ENCODE data around the gene PDE3A. TPM values are rescaled to one million over a fixed set of nuclear protein-coding genes. Genes with fewer than 3 reads are reported as not detected.

PDE3A gene
- total and polyA plus RNA-seq, 2 of the 4 experiments (the other 2 are of a cell fraction) = 0.09 to 0.18 TPM

- H3K9me3 ChIP-seq (ENCODE audit: control insufficient read depth, insufficient read depth, low read length) = no peaks in the 10 kb centered on the region
- no peak overlapping the region for H3K9ac ChIP-seq (ENCODE audit: low read depth, low read length)
- H3K56ac ChIP-seq (ENCODE audit: extremely low read depth, insufficient read depth, low read length) = no peak overlapping the region
- H3K36me3 ChIP-seq (ENCODE audit: control insufficient read depth, insufficient read depth, low read length) = no peaks in the 10 kb centered on the region
- BruUV-seq (replicated peaks) = no TSS peak
- no peak overlapping the region for H2AFZ ChIP-seq (replicated peaks; ENCODE audit: low read length, poor library complexity)
- no peak overlapping the region for H2AK9ac ChIP-seq (replicated peaks; ENCODE audit: low read depth, low read length, poor library complexity)
- H2BK5ac ChIP-seq (ENCODE audit: low read depth, low read length, poor library complexity, severe bottlenecking) = no peak overlapping the region
- H4K91ac ChIP-seq (ENCODE audit: insufficient read depth, low read depth, low read length) = no peak overlapping the region
- H3K4me1 ChIP-seq (ENCODE audit: control insufficient read depth, insufficient read depth, low read length) = no peaks in the 10 kb centered on the region
- DNase-seq (no peak), ATAC-seq (ENCODE audit: low read depth) (no peak)
- no peak overlapping the region for H3K23ac ChIP-seq (ENCODE audit: low read depth, low read length)
- no peak overlapping the region for H2BK120ac ChIP-seq (ENCODE audit: low read depth, low read length)
- no peak overlapping the region for H3K4me3 ChIP-seq (ENCODE audit: insufficient read depth, low read depth, low read length)
- no peak overlapping the region for H3K4me2 ChIP-seq (ENCODE audit: low read depth, low read length)
- CTCF ChIA-PET = interaction anchor here (1.0 kb wide), 1 partner anchor 36 kb away, joined by 3 read pairs; no protein-coding TSS in a partner anchor
- POLR2A ChIA-PET (ENCODE audit: unreplicated experiment) = no interaction called here
- H3K14ac ChIP-seq (replicated peaks; ENCODE audit: low read depth, low read length) = no peak overlapping the region
- no peak overlapping the region for H2BK20ac ChIP-seq (ENCODE audit: low read depth, low read length)
- no peak overlapping the region for H3K4ac ChIP-seq (ENCODE audit: low read depth, low read length)
- H3K27me3 ChIP-seq (ENCODE audit: control insufficient read depth, insufficient read depth, low read length) = no peaks in the 10 kb centered on the region
- no peak overlapping the region for H4K8ac ChIP-seq (ENCODE audit: low read depth in 2 of 2, low read length in 2 of 2)
- no CpG with 5 or more reads among the region's 2 CpGs for WGBS, 2 experiments (ENCODE audit: extremely low coverage in 2 of 2, insufficient read length in 1 of 2)
- no peak overlapping the region for H3K18ac ChIP-seq (ENCODE audit: low read depth, low read length)
- no peak overlapping the region for H4K5ac ChIP-seq (ENCODE audit: low read depth, low read length)
- H2BK15ac ChIP-seq (ENCODE audit: low read depth, low read length) = no peak overlapping the region
- no peak overlapping the region for H2AK5ac ChIP-seq (ENCODE audit: low read depth, low read length)
- H4K20me1 ChIP-seq (ENCODE audit: insufficient read depth, low read length) = no peaks in the 10 kb centered on the region
- H3K9me1 ChIP-seq (ENCODE audit: insufficient read depth, low read length) = no peaks in the 10 kb centered on the region
- dilution Hi-C loops (cut with HindIII; ENCODE audit: low sequenced_read_pairs, unreplicated experiment) = no loop called here
- no peak overlapping the region for H3K27ac ChIP-seq (ENCODE audit: insufficient read depth, low read length)
- in situ Hi-C loops (cut with MboI; ENCODE audit: low sequenced_read_pairs) = no loop called here
- no peaks in the 10 kb centered on the region for H3K79me1 ChIP-seq (ENCODE audit: low read depth in 1 of 2, low read length in 2 of 2)
- TF ChIP-seq RFX5 (IDR thresholded peaks at IDR 0.05; ENCODE audit: low read depth, low read length) (no peak), MAFK (IDR thresholded peaks at IDR 0.05; ENCODE audit: low read depth, low read length) (no peak), RAD21 (IDR thresholded peaks at IDR 0.05; ENCODE audit: low read length) (no peak), BHLHE40 (IDR thresholded peaks at IDR 0.05; ENCODE audit: low read depth, low read length) (no peak), SMC3 (IDR thresholded peaks at IDR 0.05; ENCODE audit: low read depth, low read length) (no peak), POLR2A (IDR thresholded peaks at IDR 0.05; ENCODE audit: low read depth, low read length) (no peak), USF2 (IDR thresholded peaks at IDR 0.05; ENCODE audit: low read depth, low read length) (no peak), RCOR1 (IDR thresholded peaks at IDR 0.05; ENCODE audit: insufficient replicate concordance, low read length) (no peak), CEBPB (IDR thresholded peaks at IDR 0.05; ENCODE audit: low read depth, low read length) (no peak)
- TF ChIP-seq, protein P1, sequence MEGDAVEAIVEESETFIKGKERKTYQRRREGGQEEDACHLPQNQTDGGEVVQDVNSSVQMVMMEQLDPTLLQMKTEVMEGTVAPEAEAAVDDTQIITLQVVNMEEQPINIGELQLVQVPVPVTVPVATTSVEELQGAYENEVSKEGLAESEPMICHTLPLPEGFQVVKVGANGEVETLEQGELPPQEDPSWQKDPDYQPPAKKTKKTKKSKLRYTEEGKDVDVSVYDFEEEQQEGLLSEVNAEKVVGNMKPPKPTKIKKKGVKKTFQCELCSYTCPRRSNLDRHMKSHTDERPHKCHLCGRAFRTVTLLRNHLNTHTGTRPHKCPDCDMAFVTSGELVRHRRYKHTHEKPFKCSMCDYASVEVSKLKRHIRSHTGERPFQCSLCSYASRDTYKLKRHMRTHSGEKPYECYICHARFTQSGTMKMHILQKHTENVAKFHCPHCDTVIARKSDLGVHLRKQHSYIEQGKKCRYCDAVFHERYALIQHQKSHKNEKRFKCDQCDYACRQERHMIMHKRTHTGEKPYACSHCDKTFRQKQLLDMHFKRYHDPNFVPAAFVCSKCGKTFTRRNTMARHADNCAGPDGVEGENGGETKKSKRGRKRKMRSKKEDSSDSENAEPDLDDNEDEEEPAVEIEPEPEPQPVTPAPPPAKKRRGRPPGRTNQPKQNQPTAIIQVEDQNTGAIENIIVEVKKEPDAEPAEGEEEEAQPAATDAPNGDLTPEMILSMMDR (conservative IDR thresholded peaks at IDR 0.05; ENCODE audit: low read depth, low read length) = no peak
- TF ChIP-seq, protein P2, sequence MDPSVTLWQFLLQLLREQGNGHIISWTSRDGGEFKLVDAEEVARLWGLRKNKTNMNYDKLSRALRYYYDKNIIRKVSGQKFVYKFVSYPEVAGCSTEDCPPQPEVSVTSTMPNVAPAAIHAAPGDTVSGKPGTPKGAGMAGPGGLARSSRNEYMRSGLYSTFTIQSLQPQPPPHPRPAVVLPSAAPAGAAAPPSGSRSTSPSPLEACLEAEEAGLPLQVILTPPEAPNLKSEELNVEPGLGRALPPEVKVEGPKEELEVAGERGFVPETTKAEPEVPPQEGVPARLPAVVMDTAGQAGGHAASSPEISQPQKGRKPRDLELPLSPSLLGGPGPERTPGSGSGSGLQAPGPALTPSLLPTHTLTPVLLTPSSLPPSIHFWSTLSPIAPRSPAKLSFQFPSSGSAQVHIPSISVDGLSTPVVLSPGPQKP (IDR thresholded peaks at IDR 0.05; ENCODE audit: borderline replicate concordance, low read depth, low read length) = no peak
- intact Hi-C loops (cut with micrococcal nuclease) = no loop called here
Observed at GRCh38 chr12:20585913-20586312, 217.6 kb downstream of the PDE3A start.

Data from IMR-90 (cell line).